HG02885 (cell line): ENCODE results near the gene OR2AK2.

Source experiments
- ATAC-seq: cut with Tn5 transposase; IDR thresholded peaks from one replicate; pipeline ENCODE4 v1.9.1; 2021; ENCODE audit warnings: mild to moderate bottlenecking; ENCODE audit not compliant: unreplicated experiment, poor library complexity

Gene OR2AK2

GRCh38 chr1:248015803-248016202 is 50.8 kb downstream of the OR2AK2 start:
- no peak for ATAC-seq
